Calu3 (cell line): ENCODE data around the gene RUNDC3A. TPM values are rescaled to one million over a fixed set of nuclear protein-coding genes. Genes with fewer than 3 reads are reported as not detected.
"Not testable (repeated sequence)": the region's sequence is repeated elsewhere in the genome, so short reads cannot be mapped to it uniquely, and the experiment has no call there.

Source experiments
- BruUV-seq: library from RNA; stranded (reverse); fragments of 400-500 nt; replicated peaks from 2 replicates; lab custom pipeline; 2021; lab: Mats Ljungman, UMichigan
- CTCF ChIA-PET: fragments of 300-600 bp; sonication (Branson Sonifier 250); formaldehyde crosslinking; loops from one replicate; lab custom pipeline; 2022; ENCODE audit warnings: antibody characterized with exemption; lab: Charles Lee
- DNase-seq: peaks from one replicate; pipeline ENCODE4 v3.0.0; 2022
- H3K27ac Mint-ChIP-seq: one replicate; pipeline ENCODE4 v1.8.0; 2022; ENCODE audit warnings: mixed read lengths; ENCODE audit not compliant: unreplicated experiment
- H3K27me3 Mint-ChIP-seq: one replicate; pipeline ENCODE4 v1.8.0; 2022; ENCODE audit warnings: mixed read lengths; ENCODE audit not compliant: unreplicated experiment
- H3K36me3 Mint-ChIP-seq: one replicate; pipeline ENCODE4 v1.8.0; 2022; ENCODE audit warnings: mild to moderate bottlenecking, moderate library complexity, mixed read lengths; ENCODE audit not compliant: insufficient read depth, unreplicated experiment
- H3K4me1 Mint-ChIP-seq: one replicate; pipeline ENCODE4 v1.8.0; 2022; ENCODE audit warnings: mild to moderate bottlenecking, low read depth, mixed read lengths; ENCODE audit not compliant: unreplicated experiment
- H3K4me3 Mint-ChIP-seq: one replicate; pipeline ENCODE4 v1.8.0; 2022; ENCODE audit warnings: mild to moderate bottlenecking, low read depth, moderate library complexity, mixed read lengths; ENCODE audit not compliant: unreplicated experiment
- H3K9me3 Mint-ChIP-seq: one replicate; pipeline ENCODE4 v1.8.0; 2022; ENCODE audit warnings: low read depth, mixed read lengths; ENCODE audit not compliant: unreplicated experiment
- CTCF ChIP-seq: fragments of 200-600 bp; IDR thresholded peaks from one replicate; pipeline ENCODE4 v1.8.0; 2022; ENCODE audit warnings: antibody characterized with exemption; ENCODE audit not compliant: unreplicated experiment
- intact Hi-C: fragments of 100-400 bp; cut with micrococcal nuclease; formaldehyde crosslinking; loops from one replicate; pipeline ENCODE4 v1.10.0; 2022; ENCODE audit not compliant: unreplicated experiment
- total RNA-seq: library from RNA; stranded (reverse); gene quantifications from 2 replicates; pipeline ENCODE4 v1.2.3, GENCODE V29; 2022

RUNDC3A gene
- total RNA-seq, 1 experiment from 2014 or later = 1.2 TPM

- CTCF ChIA-PET = interaction anchor here (0.7 kb wide), 2 partner anchors 31 to 89 kb away, joined by 3 to 10 read pairs; no protein-coding TSS in a partner anchor
- no peak overlapping the region for H3K27ac Mint-ChIP-seq
- no peaks in the 10 kb centered on the region for H3K9me3 Mint-ChIP-seq
- TF ChIP-seq CTCF = no peak
- H3K36me3 Mint-ChIP-seq = no peaks in the 10 kb centered on the region
- H3K4me3 Mint-ChIP-seq = no peak overlapping the region
- BruUV-seq = no TSS peak
- H3K27me3 Mint-ChIP-seq = peaks cover 14% of the 10 kb centered on the region
- DNase-seq = no peak
- H3K4me1 Mint-ChIP-seq = peaks cover 18% of the 10 kb centered on the region
- intact Hi-C loops = no loop called here
Measured at GRCh38 chr17:44335564-44335963, 27.2 kb downstream of the RUNDC3A start.

GRCh38 chr17:44335968-44336367 lies 27.6 kb downstream of the RUNDC3A start:
- Mint-ChIP-seq H3K36me3 (no peaks in the 10 kb centered on the region), H3K4me3 (no peak overlapping the region), H3K9me3 (no peaks in the 10 kb centered on the region), H3K27ac (no peak overlapping the region), H3K27me3 (peaks cover 14% of the 10 kb centered on the region), H3K4me1 (peaks cover 17% of the 10 kb centered on the region)
- CTCF ChIA-PET = interaction anchor here (0.7 kb wide), 2 partner anchors 31 to 89 kb away, joined by 3 to 10 read pairs; no protein-coding TSS in a partner anchor
- intact Hi-C loops = no loop called here
- no peak for TF ChIP-seq CTCF
- no TSS peak for BruUV-seq
- no peak for DNase-seq

- CTCF ChIA-PET = interaction anchor here (1.0 kb wide), 1 partner anchor 24 kb away, joined by 3 read pairs; no protein-coding TSS in a partner anchor
- Mint-ChIP-seq H3K9me3 (no peaks in the 10 kb centered on the region), H3K27me3 (peaks cover 14% of the 10 kb centered on the region), H3K36me3 (no peaks in the 10 kb centered on the region), H3K4me3 (no peak overlapping the region), H3K27ac (peak overlapping the region; percentile 55), H3K4me1 (peaks cover 8% of the 10 kb centered on the region)
- no TSS peak for BruUV-seq
- DNase-seq = no peak
- TF ChIP-seq CTCF = no peak
- intact Hi-C loops = no loop called here
Measured at GRCh38 chr17:44338702-44339101, 30.3 kb downstream of the RUNDC3A start.

GRCh38 chr17:44340553-44340952 lies 32.2 kb downstream of the RUNDC3A start:
- Mint-ChIP-seq H3K27me3 (peaks cover 14% of the 10 kb centered on the region), H3K36me3 (peaks cover 17% of the 10 kb centered on the region)
- H3K4me1 Mint-ChIP-seq, H3K27ac Mint-ChIP-seq, DNase-seq, intact Hi-C loops, H3K9me3 Mint-ChIP-seq, H3K4me3 Mint-ChIP-seq, BruUV-seq: not testable (repeated sequence)
- CTCF ChIA-PET = interaction anchor here (0.7 to 1.2 kb wide), 2 partner anchors 11 to 830 kb away, joined by 3 to 4 read pairs; no protein-coding TSS in a partner anchor
